Stimulated activated CD8-positive, alpha-beta memory T cell treated with anti-CD3 and anti-CD28 coated beads, Interleukin-15, amount 100 ng/mL, for 4 hours (primary cell): ENCODE measurements around the gene SV2C.
"Not testable (repeated sequence)": the region's sequence is repeated elsewhere in the genome, so short reads cannot be mapped to it uniquely, and the experiment has no call there.

Experiments used
- DNase-seq, 2 donors: peaks; one replicate each; pipeline ENCODE4 v3.0.0-alpha.2; 2020; ENCODE audit warnings: low read depth in 2 of 2

SV2C gene

DNA sequence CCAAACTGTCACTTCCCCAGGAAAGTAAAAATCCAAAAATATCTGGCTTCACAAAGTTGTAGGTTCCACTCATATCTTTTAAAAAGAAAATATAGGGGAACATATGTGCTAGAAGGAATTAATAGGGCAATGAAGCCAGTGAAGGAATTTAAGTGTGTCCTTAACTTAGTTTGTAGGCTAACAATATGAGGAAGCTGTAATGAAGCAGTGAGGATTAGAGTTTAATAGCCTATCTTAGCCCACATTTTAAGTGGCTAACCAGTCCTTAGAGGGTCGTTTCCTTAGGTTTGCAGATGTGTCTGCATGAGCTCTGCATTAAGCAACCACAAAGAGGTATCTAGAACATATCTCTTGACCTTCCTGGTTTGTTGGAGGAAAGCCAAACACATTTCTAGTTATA, 218.7 kb downstream of the SV2C start:
- not testable (repeated sequence) for DNase-seq

DNA sequence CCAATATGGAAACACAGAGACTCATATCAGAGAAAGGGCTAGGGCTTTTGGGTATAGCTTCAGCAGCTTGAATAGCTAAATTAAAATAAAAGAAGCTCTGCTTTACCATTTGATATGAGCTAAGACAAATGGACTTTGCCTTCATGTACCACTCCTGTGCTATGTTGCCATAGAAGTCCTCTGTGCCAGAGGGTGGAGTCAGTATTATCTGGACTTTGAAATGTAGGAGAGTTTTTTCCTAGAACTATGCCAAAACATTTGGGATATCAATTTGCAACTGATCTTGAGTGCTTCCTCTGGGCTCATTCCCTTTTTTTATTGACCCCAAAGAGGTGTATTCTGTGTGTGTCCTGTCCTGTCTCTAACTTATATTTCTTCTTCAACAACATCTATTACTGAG, 219.5 kb downstream of the SV2C start:
- DNase-seq: not testable (repeated sequence)

DNA sequence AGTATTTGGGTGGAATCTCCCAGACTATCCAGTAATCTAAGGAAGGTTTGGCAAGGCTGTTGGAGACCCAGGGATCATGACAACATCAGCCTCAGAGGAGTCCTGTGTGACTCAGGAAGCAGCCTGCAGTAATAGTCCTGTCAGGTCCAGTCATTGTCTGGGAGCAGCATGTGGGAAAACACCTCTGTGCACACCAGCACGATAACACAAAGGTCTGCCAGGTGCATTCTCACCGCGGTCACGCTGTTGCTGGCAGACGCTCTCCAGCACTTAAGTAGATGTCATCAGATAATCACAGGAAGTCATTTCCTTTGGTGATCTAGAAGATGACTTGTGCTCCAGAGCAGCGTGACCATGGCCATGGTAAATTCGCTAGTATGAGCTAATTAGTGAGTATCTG, 220.7 kb downstream of the SV2C start:
- peak in 1 of 2 donors; percentile 21 for DNase-seq

DNA sequence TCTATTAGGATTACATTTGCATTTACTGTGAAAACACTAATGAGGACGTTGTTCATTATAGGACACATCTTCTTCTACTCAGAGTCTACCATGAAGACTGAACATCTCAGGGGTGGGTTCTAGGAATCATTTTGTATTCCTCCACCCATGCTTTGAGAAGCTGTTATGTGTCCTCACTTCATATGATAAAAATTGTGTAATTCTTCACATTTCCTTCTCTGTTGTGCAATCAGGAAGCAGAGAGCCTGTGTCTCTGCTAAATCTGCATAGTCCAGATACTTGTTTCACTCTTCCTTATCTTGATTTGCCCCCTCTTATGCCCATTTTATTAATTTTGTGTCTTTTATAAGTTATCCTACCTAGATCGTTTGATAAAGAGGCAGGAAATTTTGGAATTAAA, 222.1 kb downstream of the SV2C start:
- no peak for DNase-seq

DNA sequence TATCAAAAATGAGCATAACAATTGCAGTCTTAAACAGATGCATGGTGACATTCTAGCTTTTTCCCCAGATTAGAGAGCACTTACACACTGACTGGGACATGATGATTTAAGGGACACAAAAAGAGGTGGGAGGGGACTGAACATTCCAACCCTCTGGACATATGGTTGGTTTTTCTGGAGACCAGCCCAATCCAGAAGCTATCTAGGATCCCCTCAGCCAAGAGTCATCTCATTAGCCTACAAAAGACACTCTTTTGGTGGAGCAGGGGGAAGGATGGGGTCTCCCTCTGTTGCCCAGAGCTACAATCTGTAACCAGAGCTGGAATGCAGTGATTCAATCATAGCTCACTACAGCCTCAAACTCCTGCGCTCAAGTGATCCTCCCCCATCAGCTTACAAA, 222.6 kb downstream of the SV2C start:
- DNase-seq: no peak

DNA sequence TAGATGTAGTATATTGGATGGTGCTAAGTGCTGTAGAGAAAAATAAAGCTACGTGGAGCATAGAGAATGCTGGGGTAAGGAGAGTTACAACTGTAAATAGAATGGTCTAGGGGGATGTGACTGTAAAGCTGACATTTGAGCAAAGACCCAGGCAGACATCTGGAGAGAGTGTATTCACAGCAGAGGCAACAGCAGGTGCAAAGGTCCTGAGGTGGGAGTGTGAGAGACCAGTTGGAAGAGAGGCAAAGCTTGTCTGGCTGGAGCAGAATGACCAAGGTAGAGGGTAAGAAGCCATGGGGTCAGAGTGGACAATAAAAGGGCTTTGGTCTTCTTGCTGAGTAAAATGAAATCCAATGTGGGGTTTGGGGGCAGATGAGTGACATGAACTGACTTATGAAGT, 227.0 kb downstream of the SV2C start:
- DNase-seq: no peak

DNA sequence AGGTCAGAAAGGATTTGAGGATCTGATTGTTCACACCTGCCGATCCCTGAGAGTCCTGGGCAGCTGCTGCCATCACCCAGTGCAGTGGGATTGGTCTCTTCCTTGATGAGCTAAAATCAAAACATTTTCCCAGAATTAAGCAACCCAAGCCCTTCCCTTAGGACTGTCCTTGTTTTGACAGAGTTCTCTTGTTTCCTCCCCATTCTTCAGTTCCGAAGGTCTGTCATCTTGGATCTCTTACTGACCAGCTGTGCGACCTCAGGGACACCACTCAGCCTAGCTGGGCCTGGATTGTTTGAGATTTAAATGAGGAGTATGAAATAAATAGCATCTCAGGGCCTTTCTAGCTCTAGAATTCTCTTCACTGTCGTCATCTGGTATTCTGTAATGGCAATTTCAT, 229.6 kb downstream of the SV2C start:
- no peak for DNase-seq

DNA sequence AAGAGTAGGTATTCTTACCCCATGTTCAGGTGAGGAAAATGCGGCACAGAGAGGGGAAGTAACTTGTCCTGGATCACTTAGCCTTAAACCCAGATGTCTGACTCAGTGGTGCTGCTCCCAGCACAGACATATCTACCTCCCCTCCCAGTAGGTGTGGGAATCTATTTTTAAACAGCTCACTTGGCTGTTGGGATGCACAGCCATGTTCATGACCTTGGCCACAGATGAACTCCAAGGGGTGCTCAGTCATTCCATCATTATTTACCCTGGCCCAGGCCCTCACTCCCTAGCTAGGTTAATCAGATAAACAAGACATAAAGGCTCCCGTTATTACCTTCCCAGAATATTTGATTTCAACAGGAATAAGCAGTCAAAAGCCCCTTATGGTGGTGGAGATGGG, 231.5 kb downstream of the SV2C start:
- DNase-seq: no peak

DNA sequence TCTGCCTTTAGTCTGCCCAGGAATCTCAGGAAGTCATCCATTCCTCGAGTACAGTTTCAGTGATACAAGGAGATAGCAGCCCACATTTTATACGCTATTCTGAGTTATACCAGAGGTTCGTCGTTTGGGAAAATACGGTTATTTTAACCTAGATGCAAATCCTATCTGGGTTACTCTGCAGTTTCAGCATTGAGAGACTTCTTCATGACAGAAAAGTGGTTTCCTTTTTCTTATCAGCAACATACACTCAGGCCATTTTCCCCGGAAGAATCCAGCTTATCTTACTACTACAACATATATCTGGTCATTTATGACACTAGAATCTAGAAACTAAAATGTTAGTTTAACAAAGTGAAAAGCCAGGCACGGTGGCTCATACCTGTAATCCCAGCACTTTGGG, 236.5 kb downstream of the SV2C start:
- DNase-seq: no peak

DNA sequence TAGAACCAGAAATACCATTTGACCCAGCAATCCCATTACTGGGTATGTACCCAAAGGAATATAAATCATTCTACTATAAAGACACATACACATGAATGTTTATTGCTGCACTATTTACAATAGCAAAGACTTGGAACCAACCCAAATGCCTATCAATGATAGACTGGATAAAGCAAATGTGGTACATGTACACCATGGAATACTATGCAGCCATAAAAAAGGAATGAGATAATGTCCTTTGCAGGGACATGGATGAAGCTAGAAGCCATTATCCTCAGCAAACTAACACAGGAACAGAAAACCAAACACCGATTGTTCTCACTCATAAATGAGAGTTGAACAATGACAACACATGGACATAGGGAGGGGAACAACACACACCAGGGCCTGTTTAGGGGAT, 240.3 kb downstream of the SV2C start:
- DNase-seq: not testable (repeated sequence)

DNA sequence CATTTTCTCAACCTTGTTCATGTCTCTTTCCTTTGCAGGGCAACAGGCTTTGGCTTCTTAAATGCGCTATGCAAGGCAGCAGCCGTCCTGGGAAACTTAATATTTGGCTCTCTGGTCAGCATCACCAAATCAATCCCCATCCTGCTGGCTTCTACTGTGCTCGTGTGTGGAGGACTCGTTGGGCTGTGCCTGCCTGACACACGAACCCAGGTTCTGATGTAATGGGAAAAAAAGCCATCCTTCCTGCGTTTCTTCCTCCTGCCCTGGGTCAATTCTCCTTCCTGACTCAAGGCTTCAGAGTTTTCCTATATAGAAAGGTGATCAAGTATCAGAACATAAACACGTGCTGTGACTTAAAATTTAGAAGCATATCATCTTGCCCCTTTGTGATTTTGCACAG, 242.1 kb downstream of the SV2C start:
- no peak for DNase-seq

DNA sequence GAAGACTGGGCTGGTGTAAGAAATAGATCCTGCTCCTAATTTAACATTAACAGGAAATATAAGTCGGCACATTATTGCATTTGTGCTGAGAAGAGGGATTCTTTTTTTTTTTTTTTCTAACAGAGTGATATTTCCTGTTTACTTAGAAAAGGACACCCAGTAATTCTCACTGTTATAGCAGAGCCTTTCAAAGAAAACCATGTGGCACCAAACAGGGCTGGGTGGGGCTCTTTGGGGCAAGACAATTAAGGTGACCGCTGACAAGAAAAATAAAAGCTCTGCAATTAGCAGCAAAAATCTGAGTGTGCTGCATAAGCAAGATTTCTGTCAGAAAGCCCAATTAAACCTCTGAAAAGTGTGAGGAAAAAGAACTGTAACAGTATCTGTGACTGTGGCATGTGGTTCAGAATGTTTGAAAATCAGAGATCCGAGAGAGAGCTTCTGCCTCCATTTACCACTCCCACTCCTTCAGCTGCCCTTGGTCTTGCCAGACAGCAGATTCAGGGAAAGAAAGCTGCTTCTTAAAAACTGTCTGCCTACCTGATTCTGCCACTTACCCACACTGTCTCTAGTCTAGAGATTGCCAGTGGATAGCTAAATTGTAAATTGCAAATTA, 242.8 kb downstream of the SV2C start:
- DNase-seq: peak in 1 of 2 donors; percentile 19

DNA sequence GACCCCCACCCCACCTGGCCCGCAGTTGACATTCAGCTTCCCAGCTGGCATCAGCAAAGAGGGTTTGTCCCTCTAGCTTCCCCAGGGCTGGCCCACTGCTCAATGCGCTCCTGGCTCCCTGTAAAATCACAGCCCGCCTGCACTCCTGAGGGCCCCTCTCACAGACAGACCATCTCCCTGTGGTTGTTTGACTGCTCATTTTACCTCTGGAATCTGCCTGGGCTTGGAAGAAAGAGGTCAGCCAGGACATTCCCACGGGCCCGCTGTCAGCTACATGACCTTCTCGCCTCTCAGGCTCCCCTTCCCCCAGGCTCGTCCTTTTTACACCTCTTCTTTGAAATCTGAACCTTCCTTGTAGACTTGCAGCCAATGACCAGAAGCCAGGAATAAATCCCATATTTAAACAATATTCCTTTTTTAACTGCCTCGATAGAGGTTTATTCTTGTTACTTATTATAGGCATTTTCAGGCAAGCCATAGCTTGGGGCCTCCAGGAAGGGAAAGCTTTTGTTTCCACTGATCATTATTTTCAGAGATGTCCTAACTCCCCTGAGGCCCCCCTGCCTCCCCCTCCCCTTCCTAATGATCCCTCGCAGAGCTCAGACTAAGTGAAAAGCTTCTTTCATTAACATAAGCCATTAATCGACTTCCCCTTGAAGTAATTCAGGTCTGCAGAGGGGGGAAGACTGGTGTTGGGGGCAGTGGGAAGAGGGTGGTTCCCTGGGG, 243.6 kb downstream of the SV2C start:
- no peak for DNase-seq

DNA sequence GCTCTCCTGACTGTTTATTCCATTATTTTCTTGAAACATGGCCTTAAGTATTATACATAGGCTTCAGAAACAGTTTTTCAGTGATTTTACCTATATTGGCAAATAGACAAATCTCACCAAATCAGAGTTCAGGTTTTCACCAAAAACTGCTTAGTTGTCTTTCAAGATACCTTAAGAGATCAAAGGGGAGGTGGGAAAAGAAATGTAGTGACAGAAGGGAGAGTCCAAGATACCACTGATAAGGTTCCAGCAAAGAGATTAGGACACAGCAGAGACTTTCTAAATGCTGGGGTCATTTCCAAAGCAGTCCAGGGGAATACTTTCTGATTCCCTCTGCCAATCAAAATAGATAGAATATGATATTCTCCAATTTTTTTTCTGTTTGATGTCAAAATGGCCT, 246.2 kb downstream of the SV2C start:
- DNase-seq: no peak

DNA sequence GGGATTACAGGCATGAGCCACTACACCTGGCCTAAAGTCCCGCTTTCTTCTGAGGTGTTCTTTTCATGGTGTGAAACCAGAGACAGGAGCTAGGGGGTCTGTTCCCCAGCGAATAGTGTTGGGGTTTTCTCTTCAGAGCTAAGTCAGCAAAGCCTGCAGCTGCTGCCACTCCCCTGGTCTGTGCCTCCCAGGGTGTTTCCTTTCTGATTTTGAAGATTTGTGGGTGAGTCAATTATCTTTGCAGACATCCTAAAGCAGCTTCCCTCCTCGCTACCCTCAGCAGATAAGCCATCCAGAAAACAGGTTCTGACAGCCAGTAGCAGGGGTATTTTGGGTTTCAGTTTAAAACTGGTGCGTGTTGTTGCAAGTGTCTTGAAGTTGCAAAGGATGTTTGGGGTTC, 247.9 kb downstream of the SV2C start:
- no peak for DNase-seq

DNA sequence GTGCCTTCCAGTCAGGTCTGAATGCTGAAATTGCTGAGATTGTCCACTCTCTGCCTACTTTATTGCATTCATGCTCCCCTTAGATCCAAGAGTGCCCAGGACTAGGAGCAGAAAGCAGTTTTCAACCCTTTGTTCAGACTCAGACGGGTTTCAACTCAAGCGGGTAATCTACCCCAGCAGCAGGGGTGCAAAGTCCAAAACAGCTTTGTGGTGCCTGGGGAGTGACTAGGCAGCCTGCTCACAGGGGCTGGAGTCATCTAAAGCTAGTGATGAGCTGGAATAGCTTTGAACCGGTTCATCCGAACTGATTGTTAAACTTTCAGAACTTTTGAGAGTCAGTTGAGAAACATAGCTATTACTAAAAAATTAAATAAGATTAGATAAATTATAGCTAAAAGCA, 248.9 kb downstream of the SV2C start:
- DNase-seq: no peak

DNA sequence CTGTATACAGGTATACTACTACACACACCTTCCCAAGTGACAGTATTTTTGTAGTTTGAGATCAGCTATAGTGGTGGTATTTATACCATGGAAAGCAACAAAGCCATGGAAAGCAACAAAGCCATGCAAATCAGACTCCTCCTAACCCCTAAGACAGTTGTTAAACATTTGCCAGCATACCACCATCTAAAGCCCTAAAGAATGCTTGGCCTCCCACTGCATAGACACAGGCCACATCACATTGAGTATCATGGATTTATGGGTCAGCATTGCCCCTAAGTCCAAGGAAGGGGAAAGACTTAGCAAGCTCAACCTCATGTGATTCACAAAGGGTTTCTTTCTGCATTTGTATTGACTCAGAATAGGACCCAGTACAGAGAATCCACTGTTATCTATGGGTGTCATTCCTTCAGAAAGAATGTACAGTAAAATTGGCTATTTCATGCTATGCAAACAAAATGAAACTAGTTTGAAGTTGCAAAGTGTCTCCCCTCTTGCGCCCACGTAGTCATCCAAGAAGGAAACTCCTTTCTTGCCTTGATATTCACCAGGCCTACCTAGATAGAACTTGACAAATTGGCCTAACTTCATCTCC, 249.5 kb downstream of the SV2C start:
- DNase-seq: no peak

DNA sequence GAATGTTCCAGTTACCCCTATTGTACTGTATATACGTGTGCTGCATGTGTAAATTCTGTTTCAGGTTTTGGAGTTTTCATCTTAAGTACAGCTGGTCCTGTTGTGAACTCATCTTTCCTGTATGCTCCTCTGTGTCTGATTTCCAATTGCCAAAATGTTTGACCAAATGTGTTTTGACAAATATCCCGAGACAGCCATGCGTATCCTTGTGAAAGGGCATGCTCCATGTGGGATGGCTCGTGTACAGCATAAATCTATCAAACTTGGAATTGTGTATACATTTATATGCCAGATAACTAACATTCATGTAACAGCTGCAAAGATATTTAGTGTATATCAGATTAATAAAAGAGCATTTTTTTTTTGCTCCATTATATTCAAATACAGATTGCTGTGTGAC, 250.4 kb downstream of the SV2C start:
- no peak for DNase-seq

DNA sequence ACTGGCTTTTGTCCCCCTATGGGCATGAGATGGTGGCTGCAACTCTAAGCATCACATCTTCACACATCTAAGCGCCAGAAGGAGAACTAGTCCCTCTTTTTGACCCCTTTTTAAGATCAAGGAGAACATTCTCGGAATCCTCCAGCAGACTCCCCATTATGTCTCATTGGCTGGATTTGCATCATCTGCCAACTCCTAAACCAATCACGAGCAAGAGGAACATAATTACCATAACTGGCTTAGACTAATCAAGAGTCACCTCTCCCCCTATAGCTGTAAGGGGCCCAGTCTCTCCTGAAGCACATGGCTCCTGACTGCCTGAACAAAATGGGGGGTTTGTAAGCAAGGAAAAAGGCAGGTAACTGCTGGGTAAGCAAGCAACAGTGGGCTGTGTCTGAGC, 251.4 kb downstream of the SV2C start:
- no peak for DNase-seq

DNA sequence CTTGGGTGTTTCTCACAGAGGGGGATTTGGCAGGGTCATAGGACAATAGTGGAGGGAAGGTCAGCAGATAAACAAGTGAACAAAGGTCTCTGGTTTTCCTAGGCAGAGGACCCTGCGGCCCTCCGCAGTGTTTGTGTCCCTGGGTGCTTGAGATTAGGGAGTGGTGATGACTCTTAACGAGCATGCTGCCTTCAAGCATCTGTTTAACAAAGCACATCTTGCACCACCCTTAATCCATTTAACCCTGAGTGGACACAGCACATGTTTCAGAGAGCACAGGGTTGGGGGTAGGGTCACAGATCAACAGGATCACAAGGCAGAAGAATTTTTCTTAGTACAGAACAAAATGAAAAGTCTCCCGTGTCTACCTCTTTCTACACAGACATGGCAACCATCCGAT, 252.3 kb downstream of the SV2C start:
- not testable (repeated sequence) for DNase-seq

DNA sequence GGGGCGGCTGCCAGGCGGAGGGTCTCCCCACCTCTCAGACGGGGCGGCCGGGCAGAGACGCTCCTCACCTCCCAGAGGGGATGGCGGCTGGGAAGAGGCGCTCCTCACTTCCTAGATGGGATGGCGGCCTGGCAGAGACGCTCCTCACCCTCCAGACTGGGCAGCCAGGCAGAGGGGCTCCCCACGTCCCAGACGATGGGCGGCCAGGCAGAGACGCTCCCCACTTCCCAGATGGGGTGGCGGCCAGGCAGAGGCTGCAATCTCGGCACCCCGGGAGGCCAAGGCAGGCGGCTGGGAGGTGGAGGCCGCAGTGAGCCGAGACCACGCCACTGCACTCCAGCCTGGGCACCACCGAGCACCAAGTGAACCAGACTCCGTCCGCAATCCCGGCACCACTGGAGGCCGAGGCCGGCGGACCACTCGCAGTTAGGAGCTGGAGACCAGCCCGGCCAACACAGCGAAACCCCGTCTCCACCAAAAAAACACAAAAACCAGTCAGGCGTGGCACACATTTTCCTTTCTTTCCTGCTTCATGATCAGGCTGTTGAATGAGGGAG, 253.1 kb downstream of the SV2C start:
- DNase-seq: not testable (repeated sequence)

DNA sequence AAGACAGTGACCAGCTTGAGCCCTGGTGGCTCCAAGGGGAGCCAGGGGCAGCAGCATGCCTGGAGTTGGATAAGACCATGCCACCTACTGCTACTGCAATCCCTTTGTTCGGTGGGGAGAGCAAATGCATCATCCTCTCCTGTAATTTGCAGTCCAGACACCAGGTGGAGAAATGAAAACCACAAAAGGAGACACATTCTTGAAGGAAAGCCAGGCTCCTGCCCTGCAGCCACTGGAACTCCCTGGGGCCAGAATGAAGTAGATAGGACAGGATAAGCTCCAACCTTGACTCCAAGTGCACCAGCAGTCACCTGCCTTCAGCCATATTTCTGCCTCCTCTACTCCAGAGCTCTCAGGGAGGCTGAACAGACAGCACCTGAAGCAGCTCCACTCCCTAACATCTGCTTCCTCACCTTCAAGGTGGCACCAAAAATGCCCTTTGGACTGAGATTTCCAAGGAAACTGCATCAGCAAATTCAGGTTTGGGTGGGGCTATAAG, 254.8 kb downstream of the SV2C start:
- no peak for DNase-seq

DNA sequence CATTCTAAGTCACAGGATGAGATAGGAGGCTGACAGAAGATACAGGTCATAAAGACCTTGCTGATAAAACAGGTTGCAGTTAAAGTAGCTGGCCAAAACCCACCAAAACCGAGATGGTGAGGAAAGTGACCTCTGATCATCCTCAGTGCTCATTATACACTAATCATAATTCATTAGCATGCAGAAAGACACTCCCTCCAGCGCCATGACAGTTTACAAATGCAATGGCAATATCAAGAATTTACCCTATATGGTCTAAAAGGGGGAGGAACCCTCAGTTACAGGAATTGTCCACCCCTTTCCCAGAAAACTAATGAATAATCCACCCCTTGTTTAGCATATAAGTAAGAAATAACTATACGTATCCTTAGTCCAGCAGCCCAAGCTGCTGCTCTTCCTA, 256.7 kb downstream of the SV2C start:
- DNase-seq: no peak
